Thyroid gland (tissue), 4 donors: Measurements from ENCODE around the gene TMEM94. TPM values are rescaled to one million over a fixed set of nuclear protein-coding genes. Genes with fewer than 3 reads are reported as not detected.

ENCODE experiments used
- DNase-seq, 2 donors: peaks; one replicate each; pipeline ENCODE4 v3.0.0-alpha.2; 2019
- H3K27ac ChIP-seq, 3 donors: fragments of 200-600 bp; sonication (generic); 1 replicate in 2 of 3; 2 replicates in 1 of 3; pipeline ENCODE4 v1.5.1; 2016 to 2019; ENCODE audit warnings: mild to moderate bottlenecking in 1 of 3, moderate library complexity in 1 of 3
- H3K27me3 ChIP-seq: fragments of 200-600 bp; sonication (generic); one replicate; pipeline ENCODE4 v1.5.1; 2019
- H3K36me3 ChIP-seq, 2 donors: fragments of 200-600 bp; sonication (generic); one replicate each; pipeline ENCODE4 v1.5.1; 2016 to 2019
- H3K4me1 ChIP-seq, 2 donors: fragments of 200-600 bp; sonication (generic); one replicate each; pipeline ENCODE4 v1.5.1; 2017 to 2019
- H3K4me3 ChIP-seq, 3 donors: fragments of 200-600 bp; sonication (generic); replicated peaks in 1 of 3; 1 replicate in 2 of 3; 2 replicates in 1 of 3; pipeline ENCODE4 v1.5.1; 2016; ENCODE audit warnings: mild to moderate bottlenecking in 1 of 3
- H3K9me3 ChIP-seq: fragments of 200-600 bp; sonication (generic); one replicate; pipeline ENCODE4 v1.5.1; 2017
- CTCF ChIP-seq, 6 experiments: fragments of 200-600 bp in 3 of 6; fragments of 450-650 bp in 3 of 6; sonication (generic) in 3 of 6; IDR thresholded peaks; one replicate each; pipeline ENCODE4 v1.5.1; 2016 to 2019; ENCODE audit warnings: antibody characterized with exemption in 6 of 6, mild to moderate bottlenecking in 2 of 6, inconsistent platforms in 1 of 6, moderate library complexity in 1 of 6
- POLR2A ChIP-seq, 2 donors: fragments of 450-650 bp; IDR thresholded peaks; one replicate each; pipeline ENCODE4 v1.6.1; 2017; ENCODE audit warnings: antibody characterized with exemption in 2 of 2, mild to moderate bottlenecking in 2 of 2, moderate library complexity in 1 of 2
- WGBS, 2 donors: methylation state at CpG; one replicate each; pipeline ENCODE4 v1.1.5; 2017; 5-methylcytosine and 5-hydroxymethylcytosine counted together
- intact Hi-C: fragments of 100-400 bp; cut with DNase I; formaldehyde crosslinking; loops from one replicate; pipeline ENCODE4 v1.15.1; 2023
- total RNA-seq, 4 donors: library from RNA; depleted of rRNA; stranded (reverse); fragments of >200 nt; gene quantifications; one replicate each; pipeline ENCODE4 v1.2.3, GENCODE V29; 2016

The TMEM94 gene
- total RNA-seq, 4 donors from 2014 or later, result 52.1 to 116 (median 92.7) TPM

GRCh38 chr17:75530837-75531720 lies 74.6 kb downstream of the TMEM94 start:
- TF ChIP-seq CTCF (IDR thresholded peaks at IDR 0.05) (no peak), POLR2A (IDR thresholded peaks at IDR 0.05) (no peak)
- WGBS, 2 donors, result 84 to 92% methylated on average over 12 to 18 of the region's 19 CpGs
- Histone ChIP-seq H3K4me1 (peaks cover 12 to 25% of the 10 kb centered on the region in 2 donors), H3K27me3 (no peaks in the 10 kb centered on the region), H3K4me3 (no peak overlapping the region), H3K9me3 (no peaks in the 10 kb centered on the region), H3K36me3 (no peaks in the 10 kb centered on the region), H3K27ac (no peak overlapping the region)
- no peak for DNase-seq
- intact Hi-C loops, result no loop called here

- WGBS, 2 donors, result 89 to 96% methylated on average over 7 of the region's 7 CpGs
- no peaks in the 10 kb centered on the region for H3K36me3 ChIP-seq
- no peak for DNase-seq
- H3K9me3 ChIP-seq, result no peaks in the 10 kb centered on the region
- intact Hi-C loops, result no loop called here
- no peak overlapping the region for H3K4me3 ChIP-seq
- H3K4me1 ChIP-seq, result peaks cover 8 to 22% of the 10 kb centered on the region in 2 donors
- no peak for TF ChIP-seq CTCF (IDR thresholded peaks at IDR 0.05)
- no peak for TF ChIP-seq POLR2A (IDR thresholded peaks at IDR 0.05)
- no peak overlapping the region for H3K27ac ChIP-seq
- H3K27me3 ChIP-seq, result no peaks in the 10 kb centered on the region
Measured at GRCh38 chr17:75531721-75532072, 75.3 kb downstream of the TMEM94 start.

GRCh38 chr17:75535119-75535537 lies 78.7 kb downstream of the TMEM94 start:
- WGBS, 2 donors, result 82 to 86% methylated on average over 11 to 14 of the region's 15 CpGs
- Histone ChIP-seq H3K36me3 (no peaks in the 10 kb centered on the region), H3K27ac (no peak overlapping the region), H3K4me1 (peaks cover 0 to 6% of the 10 kb centered on the region in 2 donors), H3K9me3 (no peaks in the 10 kb centered on the region), H3K27me3 (no peaks in the 10 kb centered on the region), H3K4me3 (no peak overlapping the region)
- no peak for TF ChIP-seq CTCF (IDR thresholded peaks at IDR 0.05)
- intact Hi-C loops, result no loop called here
- no peak for DNase-seq

- Histone ChIP-seq H3K27ac (no peak overlapping the region), H3K4me1 (peaks cover 0 to 3% of the 10 kb centered on the region in 2 donors), H3K36me3 (no peaks in the 10 kb centered on the region), H3K4me3 (no peak overlapping the region), H3K9me3 (no peaks in the 10 kb centered on the region), H3K27me3 (no peaks in the 10 kb centered on the region)
- 82 to 86% methylated on average over 8 of the region's 8 CpGs for WGBS, 2 donors
- intact Hi-C loops, result no loop called here
- TF ChIP-seq POLR2A (IDR thresholded peaks at IDR 0.05) (no peak), CTCF (IDR thresholded peaks at IDR 0.05) (no peak)
- DNase-seq, result no peak
Measured at GRCh38 chr17:75535871-75536270, 79.4 kb downstream of the TMEM94 start.

DNA sequence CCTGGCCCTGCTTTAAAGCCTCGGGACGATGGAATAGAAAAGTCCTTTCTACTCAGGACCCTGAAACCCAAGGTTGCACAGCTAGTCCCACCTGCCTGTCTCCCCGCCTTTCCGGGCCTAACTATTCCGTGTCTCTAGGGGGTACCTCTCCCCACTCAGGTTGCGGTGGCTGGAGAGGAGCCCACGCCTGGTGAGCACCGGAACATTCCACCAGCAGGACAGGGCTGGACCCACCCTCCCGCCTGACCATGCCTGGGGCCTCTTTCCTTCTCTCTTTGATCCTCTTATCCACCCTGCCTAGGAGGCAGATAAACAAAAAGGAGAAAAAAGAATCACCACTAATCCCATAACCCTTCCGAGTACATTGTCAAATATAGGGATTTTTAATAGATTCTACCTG lies 79.9 kb downstream of the TMEM94 start:
- H3K4me1 ChIP-seq, result no peaks in the 10 kb centered on the region
- no peak for TF ChIP-seq CTCF (IDR thresholded peaks at IDR 0.05)
- TF ChIP-seq POLR2A (IDR thresholded peaks at IDR 0.05), result no peak
- no peaks in the 10 kb centered on the region for H3K9me3 ChIP-seq
- no peaks in the 10 kb centered on the region for H3K27me3 ChIP-seq
- no peak for DNase-seq
- intact Hi-C loops, result no loop called here
- 77 to 78% methylated on average over 8 to 10 of the region's 10 CpGs for WGBS, 2 donors
- H3K36me3 ChIP-seq, result no peaks in the 10 kb centered on the region
- H3K4me3 ChIP-seq, result no peak overlapping the region
- H3K27ac ChIP-seq, result no peak overlapping the region
